Neural cell (in vitro differentiated cells): ENCODE data around the gene NOL3.

Source experiments
- CTCF ChIP-seq: fragments of 450-650 bp; IDR thresholded peaks from 2 replicates; pipeline ENCODE4 v1.5.1; 2014; ENCODE audit warnings: antibody characterized with exemption, mild to moderate bottlenecking, moderate library complexity; ENCODE audit not compliant: poor library complexity, severe bottlenecking
- EP300 ChIP-seq: fragments of 450-650 bp; conservative IDR thresholded peaks from 2 replicates; pipeline ENCODE4 v1.6.1; 2014; ENCODE audit warnings: antibody characterized with exemption, mild to moderate bottlenecking, moderate library complexity; ENCODE audit not compliant: poor library complexity, severe bottlenecking
- EZH2 ChIP-seq: fragments of 200-600, 300-800 bp; shearing (Covaris generic), sonication (generic); IDR thresholded peaks from 2 replicates; pipeline ENCODE4 v1.6.1; 2014; ENCODE audit warnings: antibody characterized with exemption, low read length, borderline replicate concordance, mild to moderate bottlenecking; ENCODE audit not compliant: insufficient read depth, poor library complexity, severe bottlenecking
- MXI1 ChIP-seq: fragments of 450-650 bp; conservative IDR thresholded peaks from 2 replicates; pipeline ENCODE4 v1.6.1; 2014; ENCODE audit warnings: antibody characterized with exemption, mild to moderate bottlenecking; ENCODE audit not compliant: poor library complexity, severe bottlenecking
- POLR2AphosphoS5 ChIP-seq: IDR thresholded peaks from 2 replicates; pipeline ENCODE4 v1.6.1; 2012
- REST ChIP-seq: IDR thresholded peaks from 2 replicates; pipeline ENCODE4 v1.6.1; 2012; ENCODE audit warnings: borderline replicate concordance

- TF ChIP-seq MXI1 (peak; percentile 31), CTCF (no peak), REST (no peak), EZH2 (no peak), EP300 (no peak), POLR2AphosphoS5 (no peak)
Measured at GRCh38 chr16:67184453-67184994, 14.2 kb downstream of the NOL3 start.
